ENCODE measurements around the gene FGD3. TPM values are rescaled to one million over a fixed set of nuclear protein-coding genes. Genes with fewer than 3 reads are reported as not detected.

FGD3 gene
- polyA plus RNA-seq, 2 donors = 2.1 to 2.3 TPM

DNA sequence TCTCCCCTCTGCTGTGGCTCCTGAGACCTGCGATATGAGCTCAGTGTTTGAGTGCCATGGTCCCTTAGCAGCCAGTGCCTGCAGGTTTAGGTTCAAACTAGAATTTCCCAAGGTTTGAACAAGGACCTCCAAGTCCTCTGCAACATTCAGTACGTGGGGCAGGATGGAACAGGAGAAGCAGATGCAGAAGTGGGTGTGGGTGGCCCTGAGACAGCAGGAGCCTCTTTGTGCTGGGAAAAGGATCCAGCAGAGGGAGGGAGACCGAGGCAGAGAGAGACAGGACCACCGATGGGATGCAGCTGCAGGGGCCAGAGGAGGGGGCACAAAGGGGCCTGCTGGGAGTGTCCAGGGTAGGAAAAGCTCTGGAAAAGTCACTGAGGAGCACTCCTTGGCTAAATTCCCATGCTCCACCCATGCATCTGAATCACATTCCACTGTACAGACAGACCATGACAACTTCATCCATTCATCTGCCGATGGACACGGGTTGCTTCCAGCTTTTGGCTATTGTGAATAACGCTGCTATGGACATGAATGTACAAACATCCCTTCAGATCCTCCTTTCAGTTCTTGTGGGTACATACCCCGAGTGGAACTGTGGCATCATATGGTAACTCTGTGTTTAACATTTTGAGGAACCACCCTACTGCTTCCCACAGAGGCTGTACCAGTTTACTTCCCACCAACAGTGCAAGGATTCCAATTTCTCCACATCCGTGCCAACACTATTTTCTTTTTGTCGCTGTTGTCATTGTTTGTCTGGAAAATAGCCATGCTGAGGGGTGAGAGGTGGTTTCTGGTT is 84.5 kb downstream of the FGD3 start:
- Histone ChIP-seq H3K36me3 (ENCODE audit: control insufficient read depth in 2 of 2, insufficient read depth in 2 of 2, low read length in 1 of 2) (peaks cover 0 to 7% of the 10 kb centered on the region in 2 donors), H3K27ac (ENCODE audit: low read depth in 2 of 2, low read length in 1 of 2) (no peak overlapping the region), H3K4me3 (ENCODE audit: low read depth in 1 of 2, low read length in 2 of 2) (no peak overlapping the region), H3K27me3 (ENCODE audit: control insufficient read depth in 1 of 2, insufficient read depth in 2 of 2, low read length in 2 of 2) (no peaks in the 10 kb centered on the region), H3K4me1 (ENCODE audit: control insufficient read depth in 2 of 2, insufficient read depth in 2 of 2, low read length in 1 of 2) (peaks cover 0 to 3% of the 10 kb centered on the region in 2 donors), H3K9me3 (ENCODE audit: control insufficient read depth in 2 of 2, insufficient read depth in 1 of 2, low read depth in 1 of 2, low read length in 1 of 2) (peaks cover 0 to 2% of the 10 kb centered on the region in 2 donors)
- 37 to 49% methylated on average over 10 of the region's 10 CpGs for WGBS, 2 donors

DNA sequence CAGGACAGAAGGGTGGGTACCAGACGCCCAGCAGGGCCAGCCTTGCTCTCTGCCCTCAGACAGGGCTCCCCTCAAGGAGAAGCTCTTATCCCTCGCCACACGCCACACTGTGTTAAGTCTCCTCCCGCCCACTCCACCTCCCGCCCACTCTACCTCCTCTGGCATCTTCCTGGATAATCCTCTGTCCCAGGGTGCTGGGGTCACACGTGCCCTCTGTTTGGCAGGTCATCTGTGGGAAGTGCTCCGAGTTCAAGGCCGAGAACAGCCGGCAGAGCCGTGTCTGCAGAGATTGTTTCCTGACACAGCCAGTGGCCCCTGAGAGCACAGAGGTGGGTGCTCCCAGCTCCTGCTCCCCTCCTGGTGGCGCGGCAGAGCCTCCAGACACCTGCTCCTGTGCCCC is 85.2 kb downstream of the FGD3 start:
- Histone ChIP-seq H3K9me3 (ENCODE audit: control insufficient read depth in 2 of 2, insufficient read depth in 1 of 2, low read depth in 1 of 2, low read length in 1 of 2) (peaks cover 0 to 2% of the 10 kb centered on the region in 2 donors), H3K27me3 (ENCODE audit: control insufficient read depth in 1 of 2, insufficient read depth in 2 of 2, low read length in 2 of 2) (no peaks in the 10 kb centered on the region), H3K4me1 (ENCODE audit: control insufficient read depth in 2 of 2, insufficient read depth in 2 of 2, low read length in 1 of 2) (peaks cover 0 to 3% of the 10 kb centered on the region in 2 donors), H3K27ac (ENCODE audit: low read depth in 2 of 2, low read length in 1 of 2) (no peak overlapping the region), H3K4me3 (ENCODE audit: low read depth in 1 of 2, low read length in 2 of 2) (no peak overlapping the region), H3K36me3 (ENCODE audit: control insufficient read depth in 2 of 2, insufficient read depth in 2 of 2, low read length in 1 of 2) (peaks cover 0 to 7% of the 10 kb centered on the region in 2 donors)
- WGBS, 2 donors = 77 to 84% methylated on average over 12 of the region's 12 CpGs

DNA sequence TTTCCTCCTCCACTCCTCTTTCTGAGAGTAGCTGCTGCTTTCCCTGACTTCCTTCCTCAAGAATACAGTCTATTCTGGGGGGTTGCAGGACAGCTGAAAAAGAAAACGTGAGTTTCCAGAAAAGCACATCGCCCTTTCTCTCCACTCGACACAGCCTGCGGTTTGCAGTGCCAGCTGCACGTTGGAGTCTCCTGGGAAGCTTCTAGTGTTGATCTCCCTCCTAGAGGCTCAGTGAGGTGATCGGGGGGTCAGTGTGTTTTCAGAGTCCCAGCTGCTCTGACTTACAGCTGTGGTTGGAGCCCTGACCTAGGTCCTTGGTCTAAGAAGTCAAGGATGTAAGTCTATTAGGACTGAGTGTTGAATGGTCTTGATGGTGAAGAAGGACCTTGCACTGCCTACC is 86.2 kb downstream of the FGD3 start:
- peaks cover 0 to 2% of the 10 kb centered on the region in 2 donors for H3K9me3 ChIP-seq (ENCODE audit: control insufficient read depth in 2 of 2, insufficient read depth in 1 of 2, low read depth in 1 of 2, low read length in 1 of 2)
- no peak overlapping the region for H3K27ac ChIP-seq (ENCODE audit: low read depth in 2 of 2, low read length in 1 of 2)
- peaks cover 0 to 3% of the 10 kb centered on the region in 2 donors for H3K4me1 ChIP-seq (ENCODE audit: control insufficient read depth in 2 of 2, insufficient read depth in 2 of 2, low read length in 1 of 2)
- no peak overlapping the region for H3K4me3 ChIP-seq (ENCODE audit: low read depth in 1 of 2, low read length in 2 of 2)
- 78 to 80% methylated on average over 6 of the region's 6 CpGs for WGBS, 2 donors
- no peaks in the 10 kb centered on the region for H3K27me3 ChIP-seq (ENCODE audit: control insufficient read depth in 1 of 2, insufficient read depth in 2 of 2, low read length in 2 of 2)
- peaks cover 0 to 7% of the 10 kb centered on the region in 2 donors for H3K36me3 ChIP-seq (ENCODE audit: control insufficient read depth in 2 of 2, insufficient read depth in 2 of 2, low read length in 1 of 2)

DNA sequence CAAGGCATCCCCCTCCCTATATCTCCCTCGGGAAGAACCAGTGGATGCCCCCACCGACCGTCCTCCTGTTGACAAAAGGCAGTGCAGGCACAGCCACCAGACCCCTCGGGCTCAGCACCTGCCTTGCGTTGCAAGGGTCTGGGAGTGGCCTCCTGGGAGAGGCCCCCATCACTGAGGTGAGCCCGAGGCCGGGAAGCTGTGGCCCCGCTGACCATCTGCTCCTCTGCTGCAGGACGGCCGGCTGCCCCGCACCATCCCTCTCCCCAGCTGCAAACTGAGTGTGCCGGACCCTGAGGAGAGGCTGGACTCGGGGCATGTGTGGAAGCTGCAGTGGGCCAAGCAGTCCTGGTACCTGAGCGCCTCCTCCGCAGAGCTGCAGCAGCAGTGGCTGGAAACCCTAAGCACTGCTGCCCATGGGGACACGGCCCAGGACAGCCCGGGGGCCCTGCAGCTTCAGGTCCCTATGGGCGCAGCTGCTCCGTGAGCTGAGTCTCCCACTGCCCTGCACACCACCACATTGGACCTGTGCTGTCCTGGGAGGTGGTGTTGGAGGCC is 87.9 kb downstream of the FGD3 start:
- no peak overlapping the region for H3K4me3 ChIP-seq (ENCODE audit: low read depth in 1 of 2, low read length in 2 of 2)
- no peaks in the 10 kb centered on the region for H3K27me3 ChIP-seq (ENCODE audit: control insufficient read depth in 1 of 2, insufficient read depth in 2 of 2, low read length in 2 of 2)
- H3K36me3 ChIP-seq (ENCODE audit: control insufficient read depth in 2 of 2, insufficient read depth in 2 of 2, low read length in 1 of 2) = peaks cover 0 to 4% of the 10 kb centered on the region in 2 donors
- 90 to 93% methylated on average over 19 of the region's 19 CpGs for WGBS, 2 donors
- H3K27ac ChIP-seq (ENCODE audit: low read depth in 2 of 2, low read length in 1 of 2) = no peak overlapping the region
- H3K9me3 ChIP-seq (ENCODE audit: control insufficient read depth in 2 of 2, insufficient read depth in 1 of 2, low read depth in 1 of 2, low read length in 1 of 2) = peaks cover 0 to 2% of the 10 kb centered on the region in 2 donors
- peaks cover 0 to 3% of the 10 kb centered on the region in 2 donors for H3K4me1 ChIP-seq (ENCODE audit: control insufficient read depth in 2 of 2, insufficient read depth in 2 of 2, low read length in 1 of 2)

DNA sequence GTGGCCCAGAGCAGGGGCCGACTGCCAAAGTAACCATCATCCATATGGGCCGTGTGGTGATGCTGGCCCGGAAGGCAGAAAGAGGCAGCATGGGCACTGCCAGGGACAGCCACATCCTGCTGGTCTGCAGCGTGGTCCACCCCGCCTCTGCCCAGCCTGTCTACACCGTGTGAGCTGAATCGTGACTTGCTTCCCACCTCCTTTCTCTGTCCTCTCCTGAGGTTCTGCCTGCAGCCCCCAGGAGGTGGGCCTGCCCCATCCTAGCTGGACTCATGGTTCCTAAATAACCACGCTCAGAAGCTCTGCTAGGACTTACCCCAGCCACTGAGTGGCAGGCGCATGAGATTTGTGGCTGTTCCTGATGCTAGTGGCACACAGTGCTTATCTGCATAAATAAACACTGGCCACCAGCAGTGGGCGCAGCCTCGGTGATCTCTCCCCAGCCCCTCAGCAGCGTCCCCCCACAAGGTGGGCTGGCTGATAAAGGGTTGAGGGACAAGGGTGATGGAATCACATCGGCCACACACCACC is 88.6 kb downstream of the FGD3 start:
- H3K9me3 ChIP-seq (ENCODE audit: control insufficient read depth in 2 of 2, insufficient read depth in 1 of 2, low read depth in 1 of 2, low read length in 1 of 2) = peaks cover 0 to 2% of the 10 kb centered on the region in 2 donors
- peaks cover 0 to 3% of the 10 kb centered on the region in 2 donors for H3K4me1 ChIP-seq (ENCODE audit: control insufficient read depth in 2 of 2, insufficient read depth in 2 of 2, low read length in 1 of 2)
- H3K27me3 ChIP-seq (ENCODE audit: control insufficient read depth in 1 of 2, insufficient read depth in 2 of 2, low read length in 2 of 2) = no peaks in the 10 kb centered on the region
- H3K27ac ChIP-seq (ENCODE audit: low read depth in 2 of 2, low read length in 1 of 2) = no peak overlapping the region
- H3K4me3 ChIP-seq (ENCODE audit: low read depth in 1 of 2, low read length in 2 of 2) = no peak overlapping the region
- peaks cover 0 to 4% of the 10 kb centered on the region in 2 donors for H3K36me3 ChIP-seq (ENCODE audit: control insufficient read depth in 2 of 2, insufficient read depth in 2 of 2, low read length in 1 of 2)
- 77 to 85% methylated on average over 10 to 13 of the region's 13 CpGs for WGBS, 2 donors

DNA sequence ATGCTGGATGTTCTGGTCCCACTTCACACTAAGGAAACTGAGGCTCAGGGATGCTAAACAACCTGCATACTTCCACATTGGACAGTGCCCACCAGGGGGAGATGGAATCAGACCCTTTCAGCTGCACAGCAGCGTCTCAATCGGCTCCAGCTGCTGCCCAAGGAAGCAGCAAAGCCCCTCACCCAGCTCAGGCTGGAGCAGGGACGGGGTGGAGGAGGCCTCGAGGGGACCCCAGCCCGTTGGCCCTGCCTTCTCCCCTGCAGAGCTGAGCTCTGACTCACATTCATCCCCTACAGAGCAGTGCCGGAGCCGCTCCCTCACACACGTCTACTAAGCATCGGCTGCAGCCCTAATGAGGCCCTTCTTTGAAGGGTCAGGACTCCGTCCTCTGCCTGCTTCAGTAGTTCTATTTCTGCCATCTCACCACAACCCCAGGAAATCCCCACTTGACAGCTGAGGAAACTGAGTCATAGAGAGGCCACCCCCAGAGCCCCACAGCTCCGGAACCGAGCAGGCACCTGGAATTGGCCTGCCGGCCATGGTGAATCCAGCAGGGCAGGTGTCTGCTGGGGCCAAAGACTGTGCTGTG is 89.7 kb downstream of the FGD3 start:
- no peak overlapping the region for H3K27ac ChIP-seq (ENCODE audit: low read depth in 2 of 2, low read length in 1 of 2)
- peaks cover 0 to 2% of the 10 kb centered on the region in 2 donors for H3K4me1 ChIP-seq (ENCODE audit: control insufficient read depth in 2 of 2, insufficient read depth in 2 of 2, low read length in 1 of 2)
- WGBS, 2 donors = 80 to 81% methylated on average over 13 of the region's 13 CpGs
- H3K4me3 ChIP-seq (ENCODE audit: low read depth in 1 of 2, low read length in 2 of 2) = no peak overlapping the region
- no peaks in the 10 kb centered on the region for H3K27me3 ChIP-seq (ENCODE audit: control insufficient read depth in 1 of 2, insufficient read depth in 2 of 2, low read length in 2 of 2)
- H3K9me3 ChIP-seq (ENCODE audit: control insufficient read depth in 2 of 2, insufficient read depth in 1 of 2, low read depth in 1 of 2, low read length in 1 of 2) = peaks cover 0 to 2% of the 10 kb centered on the region in 2 donors
- no peaks in the 10 kb centered on the region for H3K36me3 ChIP-seq (ENCODE audit: control insufficient read depth in 2 of 2, insufficient read depth in 2 of 2, low read length in 1 of 2)

DNA sequence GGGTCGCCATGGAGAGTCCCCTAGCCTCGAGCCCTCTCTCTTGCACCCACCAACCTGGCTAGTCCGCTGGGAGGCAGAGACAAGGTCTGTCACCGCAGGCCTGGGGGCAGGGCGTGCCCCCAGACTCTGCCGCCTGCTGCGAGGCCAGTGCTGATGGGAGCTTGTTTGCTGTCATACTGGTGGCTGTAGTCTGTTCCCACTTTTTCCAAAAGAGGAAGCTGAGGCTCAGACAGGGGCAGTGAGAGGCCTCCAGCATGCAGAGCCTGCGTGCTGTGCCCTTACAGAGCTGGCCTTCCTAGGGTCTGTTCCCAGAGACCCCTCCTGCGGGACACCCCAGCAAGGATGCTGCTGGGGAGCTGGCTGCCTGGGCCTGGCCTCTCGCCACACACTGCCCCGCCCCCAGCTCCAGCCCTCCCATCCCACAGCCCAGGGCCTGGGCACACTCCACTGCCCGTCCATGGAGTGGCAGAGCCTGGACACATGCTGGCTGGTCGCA is 90.2 kb downstream of the FGD3 start:
- H3K27ac ChIP-seq (ENCODE audit: low read depth in 2 of 2, low read length in 1 of 2) = no peak overlapping the region
- H3K9me3 ChIP-seq (ENCODE audit: control insufficient read depth in 2 of 2, insufficient read depth in 1 of 2, low read depth in 1 of 2, low read length in 1 of 2) = peaks cover 0 to 2% of the 10 kb centered on the region in 2 donors
- 76 to 81% methylated on average over 13 of the region's 13 CpGs for WGBS, 2 donors

DNA sequence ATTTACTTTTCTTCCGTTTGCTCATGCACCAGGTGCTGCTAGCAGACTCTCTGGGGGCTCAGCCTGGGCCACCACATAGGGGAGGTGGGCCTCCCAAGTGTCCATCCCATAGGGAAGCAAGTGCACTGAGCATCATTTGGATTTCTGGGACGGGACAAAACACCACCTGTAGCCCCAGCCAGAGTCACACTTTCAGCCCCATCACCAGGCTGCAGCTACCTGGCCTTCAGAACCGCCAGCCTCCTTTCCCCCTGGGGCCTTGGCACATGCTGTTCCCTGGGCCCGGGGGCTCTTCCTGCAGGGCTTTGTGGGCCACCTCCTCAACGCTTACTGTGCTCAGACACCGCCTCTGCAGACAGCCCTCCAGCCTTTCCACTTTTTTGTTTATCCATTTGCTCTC is 91.6 kb downstream of the FGD3 start:
- peaks cover 0 to 2% of the 10 kb centered on the region in 2 donors for H3K9me3 ChIP-seq (ENCODE audit: control insufficient read depth in 2 of 2, insufficient read depth in 1 of 2, low read depth in 1 of 2, low read length in 1 of 2)
- WGBS, 2 donors = 79 to 82% methylated on average over 6 of the region's 6 CpGs
- H3K27ac ChIP-seq (ENCODE audit: low read depth in 2 of 2, low read length in 1 of 2) = no peak overlapping the region
- H3K36me3 ChIP-seq (ENCODE audit: control insufficient read depth in 2 of 2, insufficient read depth in 2 of 2, low read length in 1 of 2) = no peaks in the 10 kb centered on the region
- H3K27me3 ChIP-seq (ENCODE audit: control insufficient read depth in 1 of 2, insufficient read depth in 2 of 2, low read length in 2 of 2) = no peaks in the 10 kb centered on the region
- H3K4me1 ChIP-seq (ENCODE audit: control insufficient read depth in 2 of 2, insufficient read depth in 2 of 2, low read length in 1 of 2) = no peaks in the 10 kb centered on the region
- no peak overlapping the region for H3K4me3 ChIP-seq (ENCODE audit: low read depth in 1 of 2, low read length in 2 of 2)

More for the DNA sequence above, 90.2 kb downstream of the FGD3 start:
- Histone ChIP-seq H3K27me3 (ENCODE audit: control insufficient read depth in 1 of 2, insufficient read depth in 2 of 2, low read length in 2 of 2) (no peaks in the 10 kb centered on the region), H3K4me1 (ENCODE audit: control insufficient read depth in 2 of 2, insufficient read depth in 2 of 2, low read length in 1 of 2) (no peaks in the 10 kb centered on the region), H3K36me3 (ENCODE audit: control insufficient read depth in 2 of 2, insufficient read depth in 2 of 2, low read length in 1 of 2) (no peaks in the 10 kb centered on the region), H3K4me3 (ENCODE audit: low read depth in 1 of 2, low read length in 2 of 2) (no peak overlapping the region)

DNA sequence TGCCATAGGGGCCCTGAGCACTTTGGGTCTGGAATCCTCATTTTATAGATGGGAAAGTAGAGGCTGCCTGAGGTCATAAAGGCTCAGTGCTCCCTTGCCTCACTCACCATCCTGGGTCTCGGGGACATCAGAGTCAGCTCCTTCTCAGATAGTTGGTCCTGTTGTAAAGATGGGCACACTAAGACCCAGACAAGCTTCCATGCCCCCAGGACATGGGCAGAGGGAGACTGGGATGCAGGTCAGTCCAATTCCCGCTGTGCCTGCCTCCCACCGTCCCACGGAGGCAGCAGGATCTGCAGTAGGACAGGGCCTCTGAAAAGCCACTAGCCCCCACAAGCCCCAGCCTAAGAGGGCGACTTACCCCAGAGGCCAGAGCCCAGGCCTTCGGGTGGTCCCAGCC is 92.1 kb downstream of the FGD3 start:
- Histone ChIP-seq H3K36me3 (ENCODE audit: control insufficient read depth in 2 of 2, insufficient read depth in 2 of 2, low read length in 1 of 2) (no peaks in the 10 kb centered on the region), H3K9me3 (ENCODE audit: control insufficient read depth in 2 of 2, insufficient read depth in 1 of 2, low read depth in 1 of 2, low read length in 1 of 2) (peaks cover 0 to 2% of the 10 kb centered on the region in 2 donors), H3K27me3 (ENCODE audit: control insufficient read depth in 1 of 2, insufficient read depth in 2 of 2, low read length in 2 of 2) (no peaks in the 10 kb centered on the region), H3K27ac (ENCODE audit: low read depth in 2 of 2, low read length in 1 of 2) (no peak overlapping the region), H3K4me3 (ENCODE audit: low read depth in 1 of 2, low read length in 2 of 2) (no peak overlapping the region), H3K4me1 (ENCODE audit: control insufficient read depth in 2 of 2, insufficient read depth in 2 of 2, low read length in 1 of 2) (no peaks in the 10 kb centered on the region)
- 79 to 88% methylated on average over 6 of the region's 6 CpGs for WGBS, 2 donors

Data from esophagus (tissue), 2 donors.